Muscle layer of colon (tissue), 2 donors: ENCODE measurements around the gene ANXA11.
A peak's percentile ranks its signal among the peaks of the same experiment; 100 is the strongest.

Experiments used
- H3K27ac ChIP-seq: one replicate; pipeline ENCODE4 v1.7.0; 2013; ENCODE audit warnings: low read depth, mild to moderate bottlenecking, low read length, moderate library complexity
- H3K27me3 ChIP-seq, 2 donors: one replicate each; pipeline ENCODE4 v1.7.0; 2013; ENCODE audit warnings: low read length in 2 of 2, mild to moderate bottlenecking in 2 of 2; ENCODE audit not compliant: insufficient read depth in 2 of 2, control insufficient read depth in 1 of 2
- H3K36me3 ChIP-seq: one replicate; pipeline ENCODE4 v1.7.0; 2013; ENCODE audit warnings: mild to moderate bottlenecking, low read length; ENCODE audit not compliant: insufficient read depth
- H3K4me1 ChIP-seq: one replicate; pipeline ENCODE4 v1.7.0; 2013; ENCODE audit warnings: mild to moderate bottlenecking, low read length; ENCODE audit not compliant: insufficient read depth
- H3K4me3 ChIP-seq, 2 donors: one replicate each; pipeline ENCODE4 v1.7.0; 2013; ENCODE audit warnings: low read length in 2 of 2, low read depth in 1 of 2, mild to moderate bottlenecking in 1 of 2, moderate library complexity in 1 of 2
- H3K9ac ChIP-seq: one replicate; pipeline ENCODE4 v1.7.0; 2013; ENCODE audit warnings: low read length
- H3K9me3 ChIP-seq: one replicate; pipeline ENCODE4 v1.7.0; 2013; ENCODE audit warnings: mild to moderate bottlenecking, low read length
- donor health status: abdominal sarcoma.
- donor health status: Adenocarcinoma of cecum.

Gene ANXA11

DNA sequence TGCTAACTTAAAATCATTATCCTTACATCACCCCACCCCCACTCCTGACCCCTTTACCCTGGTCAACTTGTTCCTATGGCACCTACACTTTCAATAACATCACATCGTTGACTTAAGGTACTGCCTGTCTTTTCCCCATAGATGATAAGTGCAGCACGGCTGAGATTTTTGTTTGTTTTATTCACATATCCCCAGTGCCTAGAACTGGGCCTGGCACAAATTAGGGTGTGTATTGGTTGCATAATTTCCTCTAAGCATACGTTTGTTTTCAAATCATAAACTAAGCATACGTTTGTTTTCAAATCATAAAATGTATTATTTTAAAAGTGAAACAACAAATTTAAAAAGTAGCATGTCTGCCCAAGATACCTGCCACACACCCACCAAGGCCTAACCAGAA lies 35.3 kb downstream of the ANXA11 start:
- Histone ChIP-seq H3K27me3 (no peaks in the 10 kb centered on the region), H3K9me3 (no peaks in the 10 kb centered on the region), H3K27ac (no peak overlapping the region), H3K9ac (no peak overlapping the region), H3K4me1 (peaks cover 16% of the 10 kb centered on the region), H3K36me3 (peaks cover 50% of the 10 kb centered on the region), H3K4me3 (no peak overlapping the region)

DNA sequence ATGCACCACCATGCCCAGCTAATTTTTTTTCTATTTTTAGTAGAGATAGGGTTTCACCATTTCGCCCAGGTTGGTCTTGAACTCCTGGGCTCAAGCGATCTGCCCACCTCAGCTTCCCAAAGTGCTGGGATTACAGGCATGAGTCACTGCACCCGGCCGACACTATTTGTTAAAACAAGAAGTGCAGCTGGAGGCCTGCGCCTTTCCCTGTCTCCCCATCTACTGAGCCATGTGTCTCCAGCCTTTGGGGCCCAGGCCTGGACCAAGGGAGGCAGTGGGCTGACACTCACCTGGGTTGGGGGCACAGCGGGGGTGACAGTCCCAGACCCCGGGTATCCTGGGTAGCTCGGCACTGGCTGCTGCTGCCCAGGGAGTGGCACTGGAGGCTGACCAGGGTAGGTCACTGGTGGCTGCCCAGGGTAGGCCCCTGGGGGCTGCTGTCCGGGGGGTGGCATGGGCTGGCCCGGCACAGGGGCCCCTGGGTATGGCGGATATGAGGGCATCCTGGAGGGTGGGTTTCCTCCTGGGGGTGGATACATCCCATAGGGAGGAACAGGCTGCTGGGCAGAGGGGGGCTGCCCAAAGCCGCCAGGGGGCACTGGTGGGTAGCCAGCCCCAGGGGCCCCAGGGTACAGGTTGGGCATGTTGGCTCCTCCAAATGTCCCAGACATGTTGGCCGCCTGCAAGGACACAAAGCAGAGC lies 36.5 kb downstream of the ANXA11 start:
- Histone ChIP-seq H3K9me3 (no peaks in the 10 kb centered on the region), H3K27me3 (no peaks in the 10 kb centered on the region), H3K9ac (no peak overlapping the region), H3K27ac (no peak overlapping the region), H3K4me3 (no peak overlapping the region), H3K36me3 (peaks cover 60% of the 10 kb centered on the region), H3K4me1 (peaks cover 22% of the 10 kb centered on the region)

- no peak overlapping the region for H3K27ac ChIP-seq
Measured at GRCh38 chr10:80168162-80168511, 37.2 kb downstream of the ANXA11 start.

GRCh38 chr10:80167471-80168161 lies 37.7 kb downstream of the ANXA11 start:
- Histone ChIP-seq H3K9ac (no peak overlapping the region), H3K4me1 (peaks cover 22% of the 10 kb centered on the region), H3K9me3 (no peaks in the 10 kb centered on the region), H3K36me3 (peaks cover 62% of the 10 kb centered on the region), H3K27me3 (no peaks in the 10 kb centered on the region), H3K4me3 (no peak overlapping the region), H3K27ac (no peak overlapping the region)

More at GRCh38 chr10:80168162-80168511, 37.2 kb downstream of the ANXA11 start:
- Histone ChIP-seq H3K36me3 (peaks cover 62% of the 10 kb centered on the region), H3K9me3 (no peaks in the 10 kb centered on the region), H3K4me1 (peaks cover 24% of the 10 kb centered on the region), H3K4me3 (no peak overlapping the region), H3K9ac (no peak overlapping the region), H3K27me3 (no peaks in the 10 kb centered on the region)

DNA sequence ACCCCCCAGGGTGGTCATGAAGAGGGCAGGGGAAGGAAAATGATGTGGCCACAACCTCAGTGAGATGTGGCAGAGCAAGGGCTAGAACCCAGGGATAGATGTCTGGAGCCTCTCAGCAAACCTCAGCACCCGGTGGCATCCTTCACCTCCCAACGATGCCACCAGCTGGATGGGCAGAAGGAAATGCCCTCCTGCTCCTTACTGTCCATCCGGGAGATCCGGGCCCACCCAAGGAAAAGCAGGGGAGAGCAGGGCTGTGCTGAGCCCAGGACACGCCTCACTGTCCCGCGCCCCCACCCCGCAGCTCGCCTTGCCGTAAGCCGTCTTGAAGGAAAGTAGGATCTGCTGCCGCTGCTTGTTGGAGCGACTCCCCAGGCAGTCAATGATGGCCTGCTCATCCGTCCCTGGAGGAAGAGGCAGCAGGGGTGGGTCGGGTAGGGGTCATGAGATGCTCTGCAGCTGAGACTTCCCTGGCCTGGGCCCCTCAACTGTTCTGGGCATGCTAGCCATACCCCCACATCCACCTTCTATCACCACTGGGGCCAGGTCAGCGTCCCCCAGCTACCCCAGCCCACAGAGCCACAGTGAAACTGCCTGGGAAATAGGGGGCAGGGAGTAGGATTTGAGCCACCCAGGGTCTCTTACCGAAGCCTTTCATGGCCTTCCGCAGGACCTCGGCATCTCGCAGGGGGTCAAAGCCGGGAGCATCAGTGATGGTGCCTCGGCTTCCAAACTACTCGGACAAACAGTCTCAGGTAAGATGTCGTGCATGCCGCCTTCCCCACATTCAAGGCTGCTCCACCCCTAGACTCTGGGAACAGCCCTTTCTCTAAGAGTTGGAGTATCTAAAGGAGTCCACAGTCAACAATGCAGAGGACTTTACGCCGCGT lies 38.5 kb downstream of the ANXA11 start:
- H3K36me3 ChIP-seq = peaks cover 63% of the 10 kb centered on the region
- H3K9ac ChIP-seq = no peak overlapping the region
- peaks cover 22% of the 10 kb centered on the region for H3K4me1 ChIP-seq
- no peaks in the 10 kb centered on the region for H3K9me3 ChIP-seq
- no peaks in the 10 kb centered on the region for H3K27me3 ChIP-seq
- no peak overlapping the region for H3K27ac ChIP-seq
- no peak overlapping the region for H3K4me3 ChIP-seq

- Histone ChIP-seq H3K9ac (no peak overlapping the region), H3K36me3 (peaks cover 62% of the 10 kb centered on the region), H3K27me3 (no peaks in the 10 kb centered on the region), H3K4me3 (no peak overlapping the region), H3K4me1 (peaks cover 22% of the 10 kb centered on the region), H3K9me3 (no peaks in the 10 kb centered on the region), H3K27ac (peak overlapping the region; percentile 12)
Measured at GRCh38 chr10:80165173-80165572, 40.2 kb downstream of the ANXA11 start.

DNA sequence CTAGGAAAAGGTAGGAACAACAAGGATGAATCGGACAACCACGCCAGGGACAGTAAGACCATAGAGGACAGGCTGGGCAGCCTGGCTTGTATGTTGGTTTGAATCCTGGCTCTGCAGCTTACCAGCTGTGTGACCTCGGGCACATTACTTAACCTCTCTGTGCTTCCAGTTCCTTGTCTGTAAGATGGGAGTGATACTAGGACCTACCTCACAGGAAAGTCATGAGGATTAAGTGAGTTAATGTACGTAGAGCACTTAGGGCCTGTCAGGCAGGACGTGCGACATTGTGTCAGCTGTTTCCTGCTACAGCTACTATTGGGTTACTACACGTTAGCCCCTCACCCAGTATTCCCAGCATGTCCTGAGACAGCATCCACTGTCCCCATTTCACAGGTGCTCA lies 40.7 kb downstream of the ANXA11 start:
- H3K36me3 ChIP-seq = peaks cover 67% of the 10 kb centered on the region
- no peak overlapping the region for H3K4me3 ChIP-seq
- no peak overlapping the region for H3K27ac ChIP-seq
- no peaks in the 10 kb centered on the region for H3K9me3 ChIP-seq
- H3K9ac ChIP-seq = no peak overlapping the region
- H3K27me3 ChIP-seq = no peaks in the 10 kb centered on the region
- H3K4me1 ChIP-seq = peaks cover 23% of the 10 kb centered on the region

DNA sequence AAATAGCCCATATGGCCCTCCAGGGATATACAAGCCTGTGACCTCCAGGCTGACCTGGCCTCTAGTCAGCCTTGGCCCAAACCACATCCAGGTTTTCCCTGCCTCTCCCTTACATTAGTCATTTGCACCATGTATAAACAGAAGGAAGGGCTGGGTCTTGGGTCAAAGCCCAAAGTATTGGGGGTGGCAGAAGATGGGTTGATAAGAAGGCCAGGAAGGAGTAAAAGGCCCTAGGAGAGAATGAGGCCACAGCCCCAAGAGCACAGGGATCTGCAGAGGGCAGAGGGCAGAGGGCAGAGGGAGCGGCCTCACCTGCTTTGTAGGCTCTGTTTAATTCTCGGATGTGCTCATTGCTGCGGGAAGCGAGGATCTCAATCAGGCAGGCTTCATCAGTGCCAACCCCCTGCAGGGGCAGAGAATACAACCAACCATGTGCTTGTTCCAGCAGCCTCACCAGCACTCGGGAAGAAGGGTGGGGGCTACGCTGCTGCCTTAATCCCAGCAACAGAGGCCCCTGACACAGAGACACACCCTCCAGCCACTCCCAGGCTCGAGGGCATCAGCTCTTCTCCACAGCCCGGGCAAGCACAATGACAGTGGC lies 41.5 kb downstream of the ANXA11 start:
- H3K4me1 ChIP-seq = peaks cover 26% of the 10 kb centered on the region
- H3K9ac ChIP-seq = no peak overlapping the region
- H3K9me3 ChIP-seq = no peaks in the 10 kb centered on the region
- no peak overlapping the region for H3K27ac ChIP-seq
- H3K4me3 ChIP-seq = no peak overlapping the region
- H3K27me3 ChIP-seq = no peaks in the 10 kb centered on the region
- H3K36me3 ChIP-seq = peaks cover 73% of the 10 kb centered on the region

DNA sequence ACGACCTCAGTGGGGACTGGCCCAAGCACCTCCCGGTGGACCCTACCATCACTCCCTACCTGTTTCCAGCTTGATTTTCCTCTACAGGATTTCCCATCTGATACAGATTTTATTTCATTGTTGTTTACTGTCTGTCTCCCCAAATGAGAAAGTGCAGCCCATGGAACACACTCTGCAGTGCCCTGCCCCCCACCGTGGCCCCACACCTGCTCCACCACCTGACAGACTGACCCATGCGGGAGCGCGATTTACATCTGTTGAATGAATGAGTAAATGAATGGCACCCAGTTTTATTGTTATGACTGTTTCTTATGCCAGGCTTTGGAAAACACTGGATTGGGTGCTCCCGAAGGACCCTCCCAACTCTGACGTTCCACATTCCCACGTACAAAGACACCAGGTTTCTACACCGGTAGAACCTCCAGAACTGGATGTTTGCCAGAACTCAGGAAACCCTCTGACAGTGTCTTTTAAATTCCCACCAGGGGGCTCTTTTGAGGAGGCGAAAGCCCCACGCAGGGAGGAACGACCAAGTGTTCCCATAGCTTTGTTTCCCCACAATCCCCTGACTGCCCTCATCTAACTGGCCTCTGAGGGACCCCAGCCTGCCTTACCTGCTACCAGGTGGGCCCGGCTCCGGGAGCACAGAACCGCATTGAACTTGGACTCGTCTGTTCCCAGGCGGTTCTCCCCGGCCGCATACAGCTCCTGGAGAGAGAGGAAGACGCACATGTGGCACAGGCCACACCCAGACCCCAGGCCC lies 43.8 kb downstream of the ANXA11 start:
- H3K9me3 ChIP-seq = no peaks in the 10 kb centered on the region
- H3K4me1 ChIP-seq = peaks cover 40% of the 10 kb centered on the region
- H3K27ac ChIP-seq = no peak overlapping the region
- no peaks in the 10 kb centered on the region for H3K27me3 ChIP-seq
- H3K4me3 ChIP-seq = no peak overlapping the region
- no peak overlapping the region for H3K9ac ChIP-seq
- peaks cover 93% of the 10 kb centered on the region for H3K36me3 ChIP-seq

DNA sequence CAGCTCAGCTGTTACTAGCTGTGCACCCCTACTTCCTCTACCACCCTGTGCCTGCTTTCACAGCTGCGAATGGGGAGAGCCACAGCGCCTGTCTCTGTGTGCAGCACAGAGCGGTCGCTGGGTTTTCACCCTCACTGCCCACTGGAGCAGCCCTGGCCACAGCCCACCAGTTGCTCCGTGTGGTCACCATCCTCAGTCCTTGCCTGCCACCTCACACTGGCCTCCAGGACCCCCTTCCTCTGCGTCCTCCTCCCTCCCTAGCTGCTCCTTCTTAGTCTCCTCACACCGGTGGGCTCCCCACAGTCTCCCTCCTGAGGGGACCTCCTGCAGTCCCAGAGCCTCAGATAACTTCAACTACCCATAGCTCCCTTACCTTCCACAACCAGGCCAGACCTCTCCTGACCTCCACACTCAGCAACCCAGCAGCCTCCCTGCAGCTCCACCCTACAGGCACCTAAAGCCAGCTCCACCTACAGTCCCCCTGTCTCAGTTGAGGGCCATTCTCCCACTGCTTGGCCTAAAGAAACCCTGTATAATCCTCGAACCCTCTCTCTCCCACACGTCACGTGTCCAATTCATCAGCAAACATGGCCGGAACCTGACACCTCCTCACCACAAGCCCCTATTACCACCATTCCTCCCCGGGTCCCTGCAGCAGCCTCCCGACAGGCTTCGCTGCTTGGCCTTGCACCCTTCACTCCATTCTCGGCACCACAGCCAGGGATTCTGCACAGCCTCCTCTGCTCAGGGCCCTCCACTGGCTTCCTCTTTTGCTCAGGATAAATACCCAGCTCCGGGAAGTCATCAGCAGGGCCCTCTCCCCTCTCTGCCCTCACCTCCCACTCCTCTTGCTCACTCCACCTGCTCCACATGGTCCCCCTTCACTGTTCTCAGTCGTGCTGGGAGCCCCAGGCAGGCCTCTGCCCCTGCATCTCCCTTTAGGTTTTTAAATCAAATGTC lies 44.7 kb downstream of the ANXA11 start:
- H3K36me3 ChIP-seq = peaks cover 94% of the 10 kb centered on the region
- peaks cover 43% of the 10 kb centered on the region for H3K4me1 ChIP-seq
- no peak overlapping the region for H3K27ac ChIP-seq
- no peaks in the 10 kb centered on the region for H3K27me3 ChIP-seq
- no peak overlapping the region for H3K4me3 ChIP-seq
- H3K9me3 ChIP-seq = no peaks in the 10 kb centered on the region
- H3K9ac ChIP-seq = no peak overlapping the region
